GM06990 (cell line): ENCODE measurements around the gene BPIFA3.

Source experiments
- DNase-seq: peaks from one replicate; pipeline ENCODE4 v3.0.0-alpha.2; 2011; ENCODE audit not compliant: insufficient read length; ENCODE audit errors: extremely low read depth
- H3K27me3 ChIP-seq: replicated peaks from 2 replicates; pipeline ENCODE4 v1.6.0; 2011; ENCODE audit warnings: low read length; ENCODE audit not compliant: control insufficient read depth, insufficient read depth
- H3K36me3 ChIP-seq: 2 replicates; pipeline ENCODE4 v1.5.1; 2011; ENCODE audit warnings: low read length; ENCODE audit not compliant: control insufficient read depth, insufficient read depth
- H3K4me3 ChIP-seq: replicated peaks from 2 replicates; pipeline ENCODE4 v1.5.1; 2011; ENCODE audit warnings: low read depth, mild to moderate bottlenecking, control low read depth, low read length
- CTCF ChIP-seq: IDR thresholded peaks from 2 replicates; pipeline ENCODE4 v1.5.1; 2011; ENCODE audit warnings: low read length, control low read depth, mild to moderate bottlenecking, inconsistent platforms; ENCODE audit not compliant: insufficient read depth, poor library complexity, severe bottlenecking

Gene BPIFA3

DNA sequence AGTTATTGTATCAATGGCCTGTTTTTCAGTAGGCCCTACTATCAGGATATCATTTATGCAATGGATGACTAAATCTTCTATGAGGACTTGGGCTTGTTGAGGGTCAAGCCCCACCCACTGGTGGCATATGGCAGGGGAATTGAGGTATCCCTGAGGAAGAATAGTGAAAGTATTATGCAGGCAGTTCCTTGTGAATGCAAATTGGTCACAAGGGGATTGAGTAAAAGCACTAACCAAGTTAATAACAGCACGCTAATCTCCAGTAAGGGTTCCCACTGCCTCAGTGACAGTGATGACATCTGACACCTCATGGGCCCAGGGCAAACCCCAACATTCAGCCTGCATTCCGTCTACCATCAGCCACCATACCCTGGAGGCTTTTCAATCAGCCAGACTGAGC, 33.5 kb downstream of the BPIFA3 start:
- H3K36me3 ChIP-seq = no peaks in the 10 kb centered on the region
- DNase-seq = no peak
- H3K4me3 ChIP-seq = no peak overlapping the region
- no peaks in the 10 kb centered on the region for H3K27me3 ChIP-seq
- TF ChIP-seq CTCF = no peak

DNA sequence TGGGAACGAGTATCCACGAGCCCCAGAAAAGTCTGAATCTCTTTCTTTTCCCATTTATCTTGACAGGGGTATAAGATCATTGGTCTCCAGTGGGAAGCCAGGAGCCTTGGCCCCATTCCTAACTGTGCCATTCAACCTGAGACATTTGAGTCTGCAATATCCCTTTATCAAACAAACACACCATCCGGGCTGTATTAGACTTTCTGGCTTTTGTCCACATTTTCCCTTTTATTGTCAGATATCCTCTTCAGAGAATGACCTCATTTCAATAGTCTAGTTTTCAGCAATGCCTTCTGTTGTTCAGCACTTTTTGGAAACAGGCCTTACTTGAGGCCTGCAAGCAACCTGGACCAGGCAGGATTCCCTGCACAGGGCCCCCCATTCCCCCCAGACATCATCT, 34.3 kb downstream of the BPIFA3 start:
- Histone ChIP-seq H3K27me3 (no peaks in the 10 kb centered on the region), H3K36me3 (no peaks in the 10 kb centered on the region), H3K4me3 (no peak overlapping the region)
- DNase-seq = no peak
- TF ChIP-seq CTCF = no peak

- no peaks in the 10 kb centered on the region for H3K27me3 ChIP-seq
- TF ChIP-seq CTCF = no peak
- H3K36me3 ChIP-seq = no peaks in the 10 kb centered on the region
- no peak overlapping the region for H3K4me3 ChIP-seq
- DNase-seq = no peak
Observed at GRCh38 chr20:33252460-33252859, 35.3 kb downstream of the BPIFA3 start.

DNA sequence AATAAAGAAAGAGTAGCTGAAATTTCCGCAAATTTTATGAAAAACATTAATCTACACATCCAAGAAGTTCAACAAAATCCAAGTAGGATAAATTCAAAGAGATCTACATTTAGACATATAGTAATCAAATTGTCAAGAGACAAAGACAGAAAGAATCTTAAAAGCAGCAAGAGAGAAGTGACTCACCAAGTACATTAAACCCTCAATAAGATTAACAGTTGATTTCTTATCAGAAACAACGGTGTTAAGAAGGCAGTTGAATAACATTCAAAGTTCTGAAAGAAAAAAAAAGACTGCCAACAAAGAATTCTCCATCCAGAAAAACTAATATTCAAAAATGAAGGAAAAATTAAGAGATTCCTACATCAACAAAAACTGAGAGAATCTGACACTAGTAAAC, 37.9 kb downstream of the BPIFA3 start:
- DNase-seq = no peak
- TF ChIP-seq CTCF = no peak
- H3K4me3 ChIP-seq = no peak overlapping the region
- H3K36me3 ChIP-seq = no peaks in the 10 kb centered on the region
- no peaks in the 10 kb centered on the region for H3K27me3 ChIP-seq

DNA sequence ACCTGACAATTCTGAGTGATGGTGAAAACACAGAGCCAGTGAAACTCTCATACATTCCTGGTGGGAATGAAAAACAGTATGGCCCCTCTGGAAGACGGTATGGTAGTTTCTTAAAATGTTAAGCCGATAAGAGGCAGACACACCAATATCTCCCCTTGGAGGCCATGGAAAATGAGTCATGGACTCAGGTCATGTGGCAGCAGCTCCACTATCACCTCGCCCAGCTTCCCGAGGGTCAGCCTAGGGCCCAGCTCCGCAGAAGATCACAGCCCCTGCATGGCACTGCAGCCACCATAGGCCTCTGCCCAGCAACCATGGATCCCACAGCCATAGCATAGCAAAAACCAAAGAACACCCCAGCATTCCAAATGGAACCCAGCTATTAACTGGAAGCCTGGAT, 40.1 kb downstream of the BPIFA3 start:
- DNase-seq = no peak
- TF ChIP-seq CTCF = no peak
- H3K27me3 ChIP-seq = no peaks in the 10 kb centered on the region
- H3K4me3 ChIP-seq = no peak overlapping the region
- H3K36me3 ChIP-seq = no peaks in the 10 kb centered on the region

- no peak for TF ChIP-seq CTCF
Observed at GRCh38 chr20:33259371-33259770, 42.2 kb downstream of the BPIFA3 start.

More at GRCh38 chr20:33259371-33259770, 42.2 kb downstream of the BPIFA3 start:
- H3K27me3 ChIP-seq = no peaks in the 10 kb centered on the region
- no peaks in the 10 kb centered on the region for H3K36me3 ChIP-seq
- DNase-seq = no peak
- H3K4me3 ChIP-seq = no peak overlapping the region
